ENCODE data around the gene RBPMS2.

DNA sequence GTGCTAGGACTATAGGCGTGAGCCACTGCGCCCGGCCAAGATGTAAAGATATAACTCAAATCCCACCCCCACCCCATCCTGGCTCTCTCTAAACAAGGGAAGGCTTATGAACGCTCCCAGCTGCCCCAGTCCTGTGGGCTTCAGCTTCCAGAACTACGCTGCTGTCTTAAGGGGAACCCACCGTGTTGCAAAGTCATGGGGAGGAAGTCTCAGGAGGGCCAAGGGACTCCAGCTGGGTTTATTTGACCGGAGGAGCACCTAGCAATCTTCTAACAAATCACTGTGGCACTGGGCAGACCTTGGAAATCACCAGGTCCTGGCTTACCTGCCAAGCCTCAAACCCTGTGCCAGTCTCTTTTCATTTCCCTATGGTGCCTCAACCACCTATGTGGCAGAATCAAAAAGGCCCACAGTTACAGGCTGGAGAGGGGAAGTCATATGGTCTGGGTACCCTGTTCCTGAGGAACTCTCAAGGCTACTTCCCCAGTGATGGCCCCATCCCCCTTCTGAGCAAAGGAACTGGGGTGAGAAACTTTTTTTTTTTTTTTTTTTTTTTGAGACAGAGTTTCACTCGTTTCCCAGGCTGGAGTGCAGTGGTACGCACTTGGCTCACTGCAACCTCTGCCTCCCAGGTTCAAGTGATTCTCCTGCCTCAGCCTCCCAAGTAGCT, 83.4 kb downstream of the RBPMS2 start:
- TF ChIP-seq, protein P1, sequence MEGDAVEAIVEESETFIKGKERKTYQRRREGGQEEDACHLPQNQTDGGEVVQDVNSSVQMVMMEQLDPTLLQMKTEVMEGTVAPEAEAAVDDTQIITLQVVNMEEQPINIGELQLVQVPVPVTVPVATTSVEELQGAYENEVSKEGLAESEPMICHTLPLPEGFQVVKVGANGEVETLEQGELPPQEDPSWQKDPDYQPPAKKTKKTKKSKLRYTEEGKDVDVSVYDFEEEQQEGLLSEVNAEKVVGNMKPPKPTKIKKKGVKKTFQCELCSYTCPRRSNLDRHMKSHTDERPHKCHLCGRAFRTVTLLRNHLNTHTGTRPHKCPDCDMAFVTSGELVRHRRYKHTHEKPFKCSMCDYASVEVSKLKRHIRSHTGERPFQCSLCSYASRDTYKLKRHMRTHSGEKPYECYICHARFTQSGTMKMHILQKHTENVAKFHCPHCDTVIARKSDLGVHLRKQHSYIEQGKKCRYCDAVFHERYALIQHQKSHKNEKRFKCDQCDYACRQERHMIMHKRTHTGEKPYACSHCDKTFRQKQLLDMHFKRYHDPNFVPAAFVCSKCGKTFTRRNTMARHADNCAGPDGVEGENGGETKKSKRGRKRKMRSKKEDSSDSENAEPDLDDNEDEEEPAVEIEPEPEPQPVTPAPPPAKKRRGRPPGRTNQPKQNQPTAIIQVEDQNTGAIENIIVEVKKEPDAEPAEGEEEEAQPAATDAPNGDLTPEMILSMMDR (IDR thresholded peaks at IDR 0.05): no peak
- no peak for TF ChIP-seq POLR2A (IDR thresholded peaks at IDR 0.05; ENCODE audit: low read depth)

Data from esophagus muscularis mucosa (tissue), 3 donors.